HepG2 (cell line): Measurements from ENCODE around the gene CPAMD8. TPM values are rescaled to one million over a fixed set of nuclear protein-coding genes. Genes with fewer than 3 reads are reported as not detected.

Experiments
- ADNP ChIP-seq: sonication (generic); formaldehyde crosslinking; IDR thresholded peaks from 2 replicates; pipeline ENCODE4 v1.4.0; 2020; ENCODE audit warnings: missing genetic modification reagents
- ATF2 ChIP-seq: sonication (generic); formaldehyde crosslinking; IDR thresholded peaks from 2 replicates; pipeline ENCODE4 v1.4.0; 2020; ENCODE audit warnings: missing genetic modification reagents
- BCL6 ChIP-seq: IDR thresholded peaks from 2 replicates; pipeline ENCODE4 v1.6.1; 2016; ENCODE audit warnings: missing genetic modification reagents, missing compliant biosample characterization
- DPF2 ChIP-seq: sonication (generic); formaldehyde crosslinking; IDR thresholded peaks from 2 replicates; pipeline ENCODE4 v1.4.0; 2020; ENCODE audit warnings: mild to moderate bottlenecking, low read depth, missing genetic modification reagents, borderline replicate concordance
- FLYWCH1 ChIP-seq: sonication (generic); formaldehyde crosslinking; IDR thresholded peaks from 2 replicates; pipeline ENCODE4 v1.8.1; 2023; ENCODE audit warnings: mild to moderate bottlenecking, missing genetic modification reagents
- JDP2 ChIP-seq: sonication (generic); formaldehyde crosslinking; IDR thresholded peaks from 2 replicates; pipeline ENCODE4 v1.8.1; 2022; ENCODE audit warnings: missing genetic modification reagents, borderline replicate concordance
- MED13 ChIP-seq: sonication (generic); formaldehyde crosslinking; IDR thresholded peaks from 2 replicates; pipeline ENCODE4 v1.5.0; 2020; ENCODE audit warnings: missing genetic modification reagents
- RFXAP ChIP-seq: sonication (generic); formaldehyde crosslinking; IDR thresholded peaks from 2 replicates; pipeline ENCODE4 v1.4.0; 2020; ENCODE audit warnings: missing genetic modification reagents, borderline replicate concordance
- SALL2 ChIP-seq: sonication (generic); formaldehyde crosslinking; IDR thresholded peaks from 2 replicates; pipeline ENCODE4 v1.8.1; 2023; ENCODE audit warnings: mild to moderate bottlenecking, missing genetic modification reagents, inconsistent platforms
- SUZ12 ChIP-seq: fragments of 150-350 bp; IDR thresholded peaks from 2 replicates; pipeline ENCODE4 v1.6.1; 2014; ENCODE audit warnings: low read depth, low read length
- ZFP36L2 ChIP-seq: sonication (generic); formaldehyde crosslinking; IDR thresholded peaks from 2 replicates; pipeline ENCODE4 v1.4.0; 2020; ENCODE audit warnings: missing genetic modification reagents
- ZFP41 ChIP-seq: sonication (generic); formaldehyde crosslinking; IDR thresholded peaks from 2 replicates; pipeline ENCODE4 v1.4.0; 2020; ENCODE audit warnings: mild to moderate bottlenecking, missing genetic modification reagents, borderline replicate concordance
- ZMYM4 ChIP-seq: sonication (generic); formaldehyde crosslinking; IDR thresholded peaks from 2 replicates; pipeline ENCODE4 v1.8.1; 2023; ENCODE audit warnings: mild to moderate bottlenecking, missing genetic modification reagents
- ZNF12 ChIP-seq: sonication (generic); formaldehyde crosslinking; IDR thresholded peaks from 2 replicates; pipeline ENCODE4 v1.5.0; 2020; ENCODE audit warnings: missing genetic modification reagents
- ZNF142 ChIP-seq: sonication (generic); formaldehyde crosslinking; IDR thresholded peaks from 2 replicates; pipeline ENCODE4 v1.4.0; 2020; ENCODE audit warnings: missing genetic modification reagents
- ZNF24 ChIP-seq: fragments of 450-650 bp; IDR thresholded peaks from 2 replicates; pipeline ENCODE4 v1.6.1; 2017; ENCODE audit warnings: antibody characterized with exemption, mild to moderate bottlenecking
- ZNF260 ChIP-seq: sonication (generic); formaldehyde crosslinking; IDR thresholded peaks from 2 replicates; pipeline ENCODE4 v1.4.0; 2020; ENCODE audit warnings: missing genetic modification reagents, low read depth, mild to moderate bottlenecking, borderline replicate concordance
- ZNF652 ChIP-seq: IDR thresholded peaks from 2 replicates; pipeline ENCODE4 v1.6.1; 2016; ENCODE audit warnings: low read depth, borderline replicate concordance
- ZNF737 ChIP-seq: sonication (generic); formaldehyde crosslinking; IDR thresholded peaks from 2 replicates; pipeline ENCODE4 v1.5.0; 2020; ENCODE audit warnings: missing genetic modification reagents, mild to moderate bottlenecking, borderline replicate concordance
- ZNF773 ChIP-seq: sonication (generic); formaldehyde crosslinking; IDR thresholded peaks from 2 replicates; pipeline ENCODE4 v1.4.0; 2020; ENCODE audit warnings: missing genetic modification reagents, borderline replicate concordance
- polyA plus RNA-seq, 8 experiments: library from polyadenylated mRNA; depleted of rRNA in 3 of 8; stranded (reverse) in 7 of 8; unstranded in 1 of 8; fragments of >200 nt; fragmentation: Illumina TruSeq in 4 of 8; extraction: Trizol in 4 of 8; gene quantifications; 2 replicates each; pipeline versions ENCODE4 v1.2.1 to v1.2.3, GENCODE V29; 2011 to 2016; ENCODE audit warnings: low read depth in 4 of 8, missing spikeins in 1 of 8, mixed read lengths in 1 of 8; ENCODE audit not compliant: insufficient read depth in 1 of 8
- total RNA-seq, 5 experiments: library from RNA; depleted of rRNA; stranded (reverse); fragments of >200 nt; fragmentation: Illumina TruSeq; extraction: Trizol; gene quantifications; 2 replicates each; pipeline ENCODE4 v1.2.3, GENCODE V29; 2016; ENCODE audit warnings: low read depth in 1 of 5
- TF ChIP-seq, protein P1 (sequence below): sonication (generic); formaldehyde crosslinking; IDR thresholded peaks from 2 replicates; pipeline ENCODE4 v1.4.0; 2020; ENCODE audit warnings: missing genetic modification reagents

The CPAMD8 gene
- total and polyA plus RNA-seq, 2 of the 13 experiments (the other 11 are each of a cell fraction or from before 2014, with no cell fraction given): 0.29 to 0.34 TPM

DNA sequence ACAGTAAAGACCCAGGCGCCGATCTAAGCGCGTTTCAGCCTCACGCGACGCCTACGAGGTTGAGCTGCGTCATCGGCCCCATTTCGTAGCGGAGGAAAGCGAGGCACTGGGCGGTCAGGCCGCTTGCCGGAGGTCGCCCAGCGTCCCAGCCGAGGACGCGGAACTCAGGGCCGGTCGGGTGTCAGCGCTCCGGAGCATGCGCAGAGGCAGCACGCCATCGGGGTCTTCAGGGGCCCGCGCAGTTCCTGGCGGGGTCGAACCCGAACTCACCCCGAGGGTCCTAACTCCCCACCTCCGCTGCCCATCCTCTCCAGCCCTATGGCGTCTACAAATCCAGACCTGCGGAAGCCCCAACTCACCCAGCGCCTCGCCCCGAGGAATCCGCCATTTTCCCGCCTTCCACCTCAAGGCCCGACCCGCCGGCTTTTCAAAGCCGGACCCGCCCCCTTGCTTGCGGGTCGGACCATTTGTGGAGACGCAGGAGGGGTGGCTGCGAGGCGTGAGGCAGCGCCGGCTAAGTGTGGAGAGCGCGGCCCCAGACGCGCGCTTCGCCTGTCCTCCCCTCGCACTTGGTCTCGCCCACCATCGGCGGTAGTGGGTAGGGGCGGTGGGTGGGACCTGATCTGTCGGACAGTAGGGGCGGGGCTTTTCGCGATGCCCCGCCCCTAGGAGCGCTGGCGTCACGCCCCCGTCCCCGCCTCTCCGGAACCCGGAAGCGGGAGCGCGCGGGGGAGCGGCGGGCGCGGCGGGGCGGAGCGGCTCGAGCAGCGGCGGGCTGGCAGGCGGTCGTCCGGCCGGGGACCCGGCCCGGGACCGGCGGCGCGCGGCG lies 48.6 kb upstream of the CPAMD8 start, which contains the start of the genes HAUS8 and MYO9B (continued):
- TF ChIP-seq ZNF142 (no peak), ZNF12 (CRISPR knock-in tag) (no peak), DPF2 (no peak), SUZ12 (no peak), ZNF737 (no peak), ATF2 (peak; percentile 67), BCL6 (no peak; the same call in 1 of the 2 replicates), JDP2 (CRISPR knock-in tag) (no peak), FLYWCH1 (CRISPR knock-in tag) (0 out of 2 replicates have a peak, but pooled peaks have one; percentile 59), ZNF652 (CRISPR knock-in tag) (no peak), RFXAP (CRISPR knock-in tag) (no peak), ADNP (CRISPR knock-in tag) (no peak), ZNF24 (no peak), MED13 (0 out of 2 replicates have a peak, but pooled peaks have one; percentile 42), ZMYM4 (CRISPR knock-in tag) (peak; percentile 88), ZNF260 (no peak), ZFP41 (CRISPR knock-in tag) (peak; percentile 75; the same call in 1 of the 2 replicates), ZNF773 (CRISPR knock-in tag) (no peak), SALL2 (CRISPR knock-in tag) (peak; percentile 50; the same call in 1 of the 2 replicates), ZFP36L2 (0 out of 2 replicates have a peak, but pooled peaks have one; percentile 25)
- TF ChIP-seq, protein P1, sequence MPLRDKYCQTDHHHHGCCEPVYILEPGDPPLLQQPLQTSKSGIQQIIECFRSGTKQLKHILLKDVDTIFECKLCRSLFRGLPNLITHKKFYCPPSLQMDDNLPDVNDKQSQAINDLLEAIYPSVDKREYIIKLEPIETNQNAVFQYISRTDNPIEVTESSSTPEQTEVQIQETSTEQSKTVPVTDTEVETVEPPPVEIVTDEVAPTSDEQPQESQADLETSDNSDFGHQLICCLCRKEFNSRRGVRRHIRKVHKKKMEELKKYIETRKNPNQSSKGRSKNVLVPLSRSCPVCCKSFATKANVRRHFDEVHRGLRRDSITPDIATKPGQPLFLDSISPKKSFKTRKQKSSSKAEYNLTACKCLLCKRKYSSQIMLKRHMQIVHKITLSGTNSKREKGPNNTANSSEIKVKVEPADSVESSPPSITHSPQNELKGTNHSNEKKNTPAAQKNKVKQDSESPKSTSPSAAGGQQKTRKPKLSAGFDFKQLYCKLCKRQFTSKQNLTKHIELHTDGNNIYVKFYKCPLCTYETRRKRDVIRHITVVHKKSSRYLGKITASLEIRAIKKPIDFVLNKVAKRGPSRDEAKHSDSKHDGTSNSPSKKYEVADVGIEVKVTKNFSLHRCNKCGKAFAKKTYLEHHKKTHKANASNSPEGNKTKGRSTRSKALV (CRISPR knock-in tag): peak; percentile 67; the same call in 1 of the 2 replicates
